Smooth muscle cell (in vitro differentiated cells): ENCODE results near the gene SECTM1. TPM values are rescaled to one million over a fixed set of nuclear protein-coding genes. Genes with fewer than 3 reads are reported as not detected.

Experiments used
- DNase-seq: peaks from one replicate; lab custom pipeline; 2025; ENCODE audit not compliant: unreplicated experiment; lab: John Stamatoyannopoulos, UW
- H2AFZ ChIP-seq: fragments of 200-600 bp; sonication (generic); 2 replicates; pipeline ENCODE4 v1.6.0; 2016; ENCODE audit warnings: antibody characterized with exemption, low read depth, mild to moderate bottlenecking
- H3F3A ChIP-seq: fragments of 200-600 bp; sonication (generic); 2 replicates; pipeline ENCODE4 v1.6.0; 2017; ENCODE audit warnings: antibody characterized with exemption, low read depth
- H3K27ac ChIP-seq: fragments of 200-600 bp; sonication (generic); 2 replicates; pipeline ENCODE4 v1.5.1; 2016; ENCODE audit warnings: low read depth, mild to moderate bottlenecking
- H3K27me3 ChIP-seq: fragments of 200-600 bp; sonication (generic); 2 replicates; pipeline ENCODE4 v1.6.1; 2016; ENCODE audit warnings: low read depth, mild to moderate bottlenecking
- H3K36me3 ChIP-seq: fragments of 200-600 bp; sonication (generic); 2 replicates; pipeline ENCODE4 v1.5.1; 2016; ENCODE audit warnings: low read depth
- H3K4me1 ChIP-seq: fragments of 200-600 bp; sonication (generic); 2 replicates; pipeline ENCODE4 v1.5.1; 2016; ENCODE audit warnings: low read depth
- H3K4me2 ChIP-seq: fragments of 200-600 bp; sonication (generic); 2 replicates; pipeline ENCODE4 v1.6.0; 2016; ENCODE audit warnings: mild to moderate bottlenecking
- H3K4me3 ChIP-seq: fragments of 200-600 bp; sonication (generic); 2 replicates; pipeline ENCODE4 v1.5.1; 2016; ENCODE audit warnings: mild to moderate bottlenecking
- H3K79me2 ChIP-seq: fragments of 200-600 bp; sonication (generic); 2 replicates; pipeline ENCODE4 v1.6.0; 2016; ENCODE audit warnings: low read depth, mild to moderate bottlenecking
- H3K9ac ChIP-seq: fragments of 200-600 bp; sonication (generic); 2 replicates; pipeline ENCODE4 v1.6.0; 2016; ENCODE audit warnings: low read depth
- H3K9me3 ChIP-seq: fragments of 200-600 bp; sonication (generic); replicated peaks from 2 replicates; pipeline ENCODE4 v1.5.1; 2016; ENCODE audit warnings: low read depth
- H4K20me1 ChIP-seq: fragments of 200-600 bp; sonication (generic); 2 replicates; pipeline ENCODE4 v1.6.0; 2016; ENCODE audit warnings: low read depth
- WGBS: methylation state at CpG from one replicate; pipeline ENCODE4 v1.1.7; 2016; ENCODE audit warnings: low lambda C conversion rate; 5-methylcytosine and 5-hydroxymethylcytosine counted together
- polyA plus RNA-seq: library from polyadenylated mRNA; unstranded; fragments of >200 nt; fragmentation: Nextera tagmentation; extraction: Ambion mirVana; gene quantifications from 2 replicates; pipeline ENCODE4 v1.2.1, GENCODE V29; 2016
- total RNA-seq: library from RNA; depleted of rRNA; stranded (reverse); fragments of >200 nt; gene quantifications from 2 replicates; pipeline ENCODE4 v1.2.3, GENCODE V29; 2014
- TF ChIP-seq, protein P1 (sequence below): fragments of 200-600 bp; sonication (generic); IDR thresholded peaks from 2 replicates; pipeline ENCODE4 v1.5.1; 2017; ENCODE audit warnings: borderline replicate concordance, mild to moderate bottlenecking, antibody characterized with exemption; ENCODE audit not compliant: insufficient read depth, poor library complexity, severe bottlenecking

Gene SECTM1
- total and polyA plus RNA-seq, 2 experiments from 2014 or later, result 0.49 TPM; not detected in 1

DNA sequence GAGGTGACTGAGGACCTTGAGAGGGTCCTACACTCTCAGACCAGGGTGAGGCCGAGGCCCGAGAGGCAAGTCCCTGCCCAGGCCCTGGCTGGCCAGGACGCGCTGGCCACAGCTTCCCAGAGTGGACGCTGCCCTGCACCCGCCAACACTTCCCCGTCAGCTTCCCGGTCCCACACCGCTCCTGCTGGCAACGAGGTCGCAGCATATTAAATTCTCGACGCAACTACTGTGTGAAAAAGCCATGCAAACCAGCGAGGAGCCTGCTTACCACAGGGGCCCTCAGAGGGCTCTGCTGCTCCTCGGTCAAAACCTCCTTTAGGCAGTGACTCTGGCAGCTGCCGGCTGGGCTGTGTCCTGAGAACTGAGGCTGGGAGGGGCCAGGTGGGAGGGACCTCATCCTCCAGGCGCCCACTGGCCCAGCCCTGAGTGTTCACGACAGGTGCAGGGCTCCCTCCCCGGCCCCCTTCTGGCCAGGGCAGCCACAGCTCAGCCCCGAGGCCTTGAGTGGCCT is 23.3 kb upstream of the SECTM1 start:
- Histone ChIP-seq H4K20me1 (no peaks in the 10 kb centered on the region), H3F3A (no peaks in the 10 kb centered on the region), H2AFZ (no peak overlapping the region), H3K4me2 (no peak overlapping the region), H3K9me3 (no peaks in the 10 kb centered on the region), H3K27me3 (no peaks in the 10 kb centered on the region), H3K4me3 (no peak overlapping the region), H3K4me1 (no peaks in the 10 kb centered on the region), H3K36me3 (no peaks in the 10 kb centered on the region), H3K9ac (no peak overlapping the region), H3K27ac (no peak overlapping the region), H3K79me2 (no peaks in the 10 kb centered on the region)
- WGBS, result 68% methylated on average over 20 of the region's 20 CpGs
- TF ChIP-seq, protein P1, sequence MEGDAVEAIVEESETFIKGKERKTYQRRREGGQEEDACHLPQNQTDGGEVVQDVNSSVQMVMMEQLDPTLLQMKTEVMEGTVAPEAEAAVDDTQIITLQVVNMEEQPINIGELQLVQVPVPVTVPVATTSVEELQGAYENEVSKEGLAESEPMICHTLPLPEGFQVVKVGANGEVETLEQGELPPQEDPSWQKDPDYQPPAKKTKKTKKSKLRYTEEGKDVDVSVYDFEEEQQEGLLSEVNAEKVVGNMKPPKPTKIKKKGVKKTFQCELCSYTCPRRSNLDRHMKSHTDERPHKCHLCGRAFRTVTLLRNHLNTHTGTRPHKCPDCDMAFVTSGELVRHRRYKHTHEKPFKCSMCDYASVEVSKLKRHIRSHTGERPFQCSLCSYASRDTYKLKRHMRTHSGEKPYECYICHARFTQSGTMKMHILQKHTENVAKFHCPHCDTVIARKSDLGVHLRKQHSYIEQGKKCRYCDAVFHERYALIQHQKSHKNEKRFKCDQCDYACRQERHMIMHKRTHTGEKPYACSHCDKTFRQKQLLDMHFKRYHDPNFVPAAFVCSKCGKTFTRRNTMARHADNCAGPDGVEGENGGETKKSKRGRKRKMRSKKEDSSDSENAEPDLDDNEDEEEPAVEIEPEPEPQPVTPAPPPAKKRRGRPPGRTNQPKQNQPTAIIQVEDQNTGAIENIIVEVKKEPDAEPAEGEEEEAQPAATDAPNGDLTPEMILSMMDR, result no peak
- no peak for DNase-seq

DNA sequence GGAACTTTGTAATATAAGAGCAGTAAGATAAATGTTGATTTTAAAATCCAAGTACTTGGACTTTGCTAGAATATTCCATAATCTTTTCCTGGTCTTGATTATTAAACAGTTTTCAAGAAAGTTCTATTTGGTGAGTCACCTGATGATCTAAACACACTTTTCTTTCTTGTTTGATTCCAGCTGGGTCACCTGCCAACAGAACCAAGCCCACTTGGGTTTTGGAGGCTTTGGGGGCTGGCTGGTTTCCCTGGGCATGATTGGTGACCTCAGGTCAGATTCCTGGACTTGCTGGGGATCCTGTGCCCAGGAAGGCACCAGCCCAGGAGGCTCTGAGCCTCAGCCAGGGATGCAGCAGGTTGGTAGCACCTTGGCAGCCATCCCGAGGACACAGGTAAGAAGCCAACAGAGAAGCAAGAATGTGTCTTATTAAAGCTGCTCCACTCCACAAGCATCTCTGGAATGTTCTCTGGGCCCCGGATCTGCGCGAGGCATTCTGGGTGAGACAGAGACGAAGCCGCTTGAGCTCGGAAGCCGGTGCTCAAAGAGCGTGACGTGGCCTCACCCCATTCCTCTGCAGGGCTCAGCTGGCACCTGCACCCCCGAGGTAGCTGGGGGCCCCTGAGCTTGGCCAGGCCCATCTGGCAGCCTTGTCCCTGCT is 22.3 kb upstream of the SECTM1 start:
- no peak for DNase-seq
- Histone ChIP-seq H3K27me3 (no peaks in the 10 kb centered on the region), H4K20me1 (no peaks in the 10 kb centered on the region), H3K27ac (no peak overlapping the region), H3K79me2 (no peaks in the 10 kb centered on the region), H3K4me2 (no peak overlapping the region), H2AFZ (no peak overlapping the region), H3K36me3 (no peaks in the 10 kb centered on the region), H3K4me3 (no peak overlapping the region), H3K4me1 (no peaks in the 10 kb centered on the region), H3K9ac (no peak overlapping the region), H3F3A (no peaks in the 10 kb centered on the region), H3K9me3 (no peaks in the 10 kb centered on the region)
- 76% methylated on average over 11 of the region's 11 CpGs for WGBS
- TF ChIP-seq, protein P1, result no peak

DNA sequence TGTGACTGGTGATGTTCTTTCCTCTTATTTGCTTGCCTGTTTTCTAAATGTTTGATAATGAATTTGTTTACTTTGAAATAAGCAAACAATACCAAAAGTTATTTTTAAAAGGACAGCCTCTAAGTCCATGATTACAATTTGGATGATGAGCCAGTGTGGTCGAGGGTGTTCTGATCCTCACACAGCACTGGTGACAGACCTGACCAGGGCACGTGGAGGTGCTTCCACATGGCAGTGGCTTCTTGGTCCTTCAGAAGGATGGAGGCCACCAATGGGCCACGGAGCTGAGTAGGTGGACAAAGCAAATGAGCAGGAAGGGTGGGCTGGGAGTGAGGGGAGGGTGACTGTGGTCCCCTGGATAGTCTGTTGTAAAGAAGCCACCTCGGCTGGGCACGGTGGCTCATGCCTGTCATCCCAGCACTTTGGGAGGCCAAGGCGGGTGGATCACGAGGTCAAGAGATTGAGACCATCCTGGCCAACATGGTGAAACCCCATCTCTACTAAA is 21.3 kb upstream of the SECTM1 start:
- Histone ChIP-seq H3K27ac (no peak overlapping the region), H3F3A (no peaks in the 10 kb centered on the region), H3K9me3 (no peaks in the 10 kb centered on the region), H3K4me3 (no peak overlapping the region), H3K9ac (no peak overlapping the region), H3K4me1 (no peaks in the 10 kb centered on the region), H2AFZ (no peak overlapping the region), H3K79me2 (no peaks in the 10 kb centered on the region), H3K27me3 (no peaks in the 10 kb centered on the region), H4K20me1 (no peaks in the 10 kb centered on the region), H3K4me2 (no peak overlapping the region), H3K36me3 (no peaks in the 10 kb centered on the region)
- DNase-seq, result no peak
- 92% methylated on average over 7 of the region's 7 CpGs for WGBS
- TF ChIP-seq, protein P1, result no peak

DNA sequence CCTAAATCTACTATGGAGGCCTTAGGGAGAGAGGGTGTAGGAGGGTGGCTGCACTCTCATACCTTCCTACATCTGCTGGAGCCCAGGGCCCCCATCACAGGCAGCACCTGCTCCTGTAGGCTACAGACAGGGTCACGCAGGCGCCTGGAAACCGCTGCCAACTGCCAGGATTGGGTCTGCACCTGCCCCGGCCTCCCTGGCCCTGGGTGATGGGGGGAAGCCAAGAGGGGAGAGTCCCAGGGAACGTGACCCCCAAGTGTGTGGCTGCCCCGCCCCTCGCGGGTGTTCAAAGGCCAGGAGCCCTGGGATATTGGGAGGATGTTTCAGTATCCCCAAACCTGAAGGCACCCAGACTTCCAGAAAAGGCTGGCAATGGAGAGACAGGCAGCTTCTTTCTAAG is 19.9 kb upstream of the SECTM1 start:
- no peaks in the 10 kb centered on the region for H3K9me3 ChIP-seq
- 91% methylated on average over 8 of the region's 8 CpGs for WGBS
- no peak overlapping the region for H3K4me3 ChIP-seq
- no peaks in the 10 kb centered on the region for H4K20me1 ChIP-seq
- no peaks in the 10 kb centered on the region for H3K79me2 ChIP-seq
- DNase-seq, result no peak
- H3K4me2 ChIP-seq, result no peak overlapping the region
- no peak overlapping the region for H2AFZ ChIP-seq
- H3K27me3 ChIP-seq, result no peaks in the 10 kb centered on the region
- H3K27ac ChIP-seq, result no peak overlapping the region
- H3F3A ChIP-seq, result no peaks in the 10 kb centered on the region
- no peaks in the 10 kb centered on the region for H3K4me1 ChIP-seq
- H3K36me3 ChIP-seq, result no peaks in the 10 kb centered on the region
- H3K9ac ChIP-seq, result no peak overlapping the region
- TF ChIP-seq, protein P1, result no peak
